ENCODE data around the gene RPN1. TPM values are rescaled to one million over a fixed set of nuclear protein-coding genes. Genes with fewer than 3 reads are reported as not detected.

The RPN1 gene
- total and polyA plus RNA-seq, 2 experiments from 2014 or later, result 419 to 422 TPM

- peaks cover 50% of the 10 kb centered on the region for H3K79me2 ChIP-seq
- H3K9me2 ChIP-seq (replicated peaks; ENCODE audit: insufficient read depth), result no peaks in the 10 kb centered on the region
- no peak overlapping the region for H3K4me2 ChIP-seq
- TF ChIP-seq EZH2phosphoT487 (IDR thresholded peaks at IDR 0.05; ENCODE audit: low read depth, severe bottlenecking, unreplicated experiment) (no peak), EZH2 (IDR thresholded peaks at IDR 0.05; ENCODE audit: borderline replicate concordance) (no peak), CTCF (IDR thresholded peaks at IDR 0.05; ENCODE audit: poor library complexity) (no peak)
- H3K36me3 ChIP-seq (replicated peaks; ENCODE audit: insufficient read depth, low read depth), result no peaks in the 10 kb centered on the region
- no peaks in the 10 kb centered on the region for H3K9me3 ChIP-seq (ENCODE audit: low read depth)
- H2AFZ ChIP-seq, result no peak overlapping the region
- H3K4me1 ChIP-seq (ENCODE audit: insufficient read depth), result peaks cover 5% of the 10 kb centered on the region
- no peaks in the 10 kb centered on the region for H3K27me3 ChIP-seq
- peaks cover 4% of the 10 kb centered on the region for H4K20me1 ChIP-seq (ENCODE audit: insufficient read depth, poor library complexity, severe bottlenecking)
- WGBS (ENCODE audit: low lambda C conversion rate, missing lambda C conversion rate), result 92% methylated on average over 7 of the region's 7 CpGs
- H3K4me3 ChIP-seq, result no peak overlapping the region
- DNase-seq (ENCODE audit: low spot score), result no peak
- no peak overlapping the region for H3K27ac ChIP-seq
These were observed 26.8 kb downstream of the RPN1 start for GRCh38 chr3:128623762-128624176.

- Histone ChIP-seq H3K36me3 (replicated peaks; ENCODE audit: insufficient read depth, low read depth) (no peaks in the 10 kb centered on the region), H3K4me3 (no peak overlapping the region), H2AFZ (no peak overlapping the region), H3K4me1 (ENCODE audit: insufficient read depth) (peaks cover 12% of the 10 kb centered on the region), H3K27ac (no peak overlapping the region), H3K27me3 (no peaks in the 10 kb centered on the region), H4K20me1 (ENCODE audit: insufficient read depth, poor library complexity, severe bottlenecking) (no peaks in the 10 kb centered on the region), H3K79me2 (peaks cover 41% of the 10 kb centered on the region), H3K9me3 (ENCODE audit: low read depth) (no peaks in the 10 kb centered on the region), H3K9me2 (replicated peaks; ENCODE audit: insufficient read depth) (no peaks in the 10 kb centered on the region), H3K4me2 (no peak overlapping the region)
- 95% methylated on average over 9 of the region's 9 CpGs for WGBS (ENCODE audit: low lambda C conversion rate, missing lambda C conversion rate)
- DNase-seq (ENCODE audit: low spot score), result no peak
- TF ChIP-seq EZH2 (IDR thresholded peaks at IDR 0.05; ENCODE audit: borderline replicate concordance) (no peak), EZH2phosphoT487 (IDR thresholded peaks at IDR 0.05; ENCODE audit: low read depth, severe bottlenecking, unreplicated experiment) (no peak), CTCF (IDR thresholded peaks at IDR 0.05; ENCODE audit: poor library complexity) (no peak)
These were observed 28.7 kb downstream of the RPN1 start for GRCh38 chr3:128621931-128622330.

- H3K4me1 ChIP-seq (ENCODE audit: insufficient read depth), result peaks cover 12% of the 10 kb centered on the region
- H3K79me2 ChIP-seq, result peaks cover 35% of the 10 kb centered on the region
- no peak overlapping the region for H3K4me2 ChIP-seq
- no peaks in the 10 kb centered on the region for H3K9me3 ChIP-seq (ENCODE audit: low read depth)
- no peaks in the 10 kb centered on the region for H3K9me2 ChIP-seq (replicated peaks; ENCODE audit: insufficient read depth)
- H2AFZ ChIP-seq, result no peak overlapping the region
- H3K36me3 ChIP-seq (replicated peaks; ENCODE audit: insufficient read depth, low read depth), result no peaks in the 10 kb centered on the region
- no peak for DNase-seq (ENCODE audit: low spot score)
- no peak overlapping the region for H3K4me3 ChIP-seq
- 96% methylated on average over 6 of the region's 6 CpGs for WGBS (ENCODE audit: low lambda C conversion rate, missing lambda C conversion rate)
- no peak for TF ChIP-seq EZH2phosphoT487 (IDR thresholded peaks at IDR 0.05; ENCODE audit: low read depth, severe bottlenecking, unreplicated experiment)
- H3K27ac ChIP-seq, result no peak overlapping the region
- no peaks in the 10 kb centered on the region for H3K27me3 ChIP-seq
- no peaks in the 10 kb centered on the region for H4K20me1 ChIP-seq (ENCODE audit: insufficient read depth, poor library complexity, severe bottlenecking)
These were observed 29.4 kb downstream of the RPN1 start for GRCh38 chr3:128621234-128621633.

DNA sequence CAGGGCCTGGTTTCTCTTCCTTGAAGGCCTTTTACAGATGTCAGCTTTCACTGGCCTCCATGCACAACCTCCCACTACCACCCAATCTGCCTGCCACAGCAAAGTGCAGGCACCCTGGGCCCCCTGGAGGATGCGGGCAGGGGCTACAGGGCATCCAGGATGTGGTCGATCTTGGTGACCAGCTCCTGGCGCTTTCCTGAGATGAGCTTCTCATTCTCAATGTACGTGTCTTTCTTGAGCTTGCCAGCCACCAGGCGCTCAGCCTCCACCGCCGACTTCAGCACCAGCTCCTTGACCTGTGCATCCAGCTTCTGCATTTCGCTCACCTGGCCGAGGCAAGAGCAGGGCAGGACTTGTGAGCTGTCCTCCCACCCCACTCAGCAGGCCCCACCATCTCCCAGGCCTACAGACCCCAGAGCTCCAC is 30.3 kb downstream of the RPN1 start:
- no peaks in the 10 kb centered on the region for H3K36me3 ChIP-seq (replicated peaks; ENCODE audit: insufficient read depth, low read depth)
- no peaks in the 10 kb centered on the region for H3K9me3 ChIP-seq (ENCODE audit: low read depth)
- no peak overlapping the region for H3K4me3 ChIP-seq
- H3K4me2 ChIP-seq, result no peak overlapping the region
- DNase-seq (ENCODE audit: low spot score), result no peak
- TF ChIP-seq EZH2phosphoT487 (IDR thresholded peaks at IDR 0.05; ENCODE audit: low read depth, severe bottlenecking, unreplicated experiment) (no peak), CTCF (IDR thresholded peaks at IDR 0.05; ENCODE audit: poor library complexity) (no peak), EZH2 (IDR thresholded peaks at IDR 0.05; ENCODE audit: borderline replicate concordance) (no peak)
- no peaks in the 10 kb centered on the region for H3K27me3 ChIP-seq
- 96% methylated on average over 8 of the region's 9 CpGs for WGBS (ENCODE audit: low lambda C conversion rate, missing lambda C conversion rate)
- no peak overlapping the region for H3K27ac ChIP-seq
- H3K79me2 ChIP-seq, result peaks cover 27% of the 10 kb centered on the region
- H3K9me2 ChIP-seq (replicated peaks; ENCODE audit: insufficient read depth), result no peaks in the 10 kb centered on the region
- H3K4me1 ChIP-seq (ENCODE audit: insufficient read depth), result peaks cover 12% of the 10 kb centered on the region
- H4K20me1 ChIP-seq (ENCODE audit: insufficient read depth, poor library complexity, severe bottlenecking), result no peaks in the 10 kb centered on the region
- H2AFZ ChIP-seq, result no peak overlapping the region
